ENCODE data around the gene ZNF282.
"Not testable (repeated sequence)": the region's sequence is repeated elsewhere in the genome, so short reads cannot be mapped to it uniquely, and the experiment has no call there.

The ZNF282 gene

GRCh38 chr7:149225656-149226055 lies 30.3 kb downstream of the ZNF282 start:
- DNase-seq (ENCODE audit: low read depth), result no peak

- not testable (repeated sequence) for DNase-seq (ENCODE audit: low read depth)
These were observed 31.0 kb downstream of the ZNF282 start for GRCh38 chr7:149226366-149226765.

- DNase-seq (ENCODE audit: low read depth), result no peak
These were observed 31.6 kb downstream of the ZNF282 start for GRCh38 chr7:149226840-149227494.

- no peak for DNase-seq (ENCODE audit: low read depth)
These were observed 33.6 kb downstream of the ZNF282 start for GRCh38 chr7:149228831-149229471.

GRCh38 chr7:149229526-149229925 lies 34.2 kb downstream of the ZNF282 start:
- DNase-seq (ENCODE audit: low read depth), result no peak

- DNase-seq (ENCODE audit: low read depth), result no peak
These were observed 37.0 kb downstream of the ZNF282 start for GRCh38 chr7:149232362-149232761.

GRCh38 chr7:149233655-149234204 lies 38.4 kb downstream of the ZNF282 start:
- DNase-seq (ENCODE audit: low read depth), result peak; percentile 74

- DNase-seq (ENCODE audit: low read depth), result no peak
These were observed 42.2 kb downstream of the ZNF282 start for GRCh38 chr7:149237502-149237901.

GRCh38 chr7:149238051-149238450 lies 42.7 kb downstream of the ZNF282 start:
- no peak for DNase-seq (ENCODE audit: low read depth)

- DNase-seq (ENCODE audit: low read depth), result no peak
These were observed 44.2 kb downstream of the ZNF282 start, which contains the start of gene ZNF212 for GRCh38 chr7:149239345-149240143. TSS of gene ZNF212 (plus strand) at chr7:149239651. CDS start at chr7:149239779, 128 bp downstream.

- no peak for DNase-seq (ENCODE audit: low read depth)
These were observed 45.3 kb downstream of the ZNF282 start for GRCh38 chr7:149240637-149241036.

GRCh38 chr7:149241696-149242095 lies 46.4 kb downstream of the ZNF282 start:
- DNase-seq (ENCODE audit: low read depth), result no peak

- DNase-seq (ENCODE audit: low read depth), result no peak
These were observed 49.9 kb downstream of the ZNF282 start for GRCh38 chr7:149245244-149245643.

- DNase-seq (ENCODE audit: low read depth), result no peak
These were observed 50.4 kb downstream of the ZNF282 start for GRCh38 chr7:149245744-149246143.

- DNase-seq (ENCODE audit: low read depth), result no peak
These were observed 53.4 kb downstream of the ZNF282 start for GRCh38 chr7:149248777-149249176.

GRCh38 chr7:149250151-149250550 lies 54.8 kb downstream of the ZNF282 start:
- not testable (repeated sequence) for DNase-seq (ENCODE audit: low read depth)

- DNase-seq (ENCODE audit: low read depth), result not testable (repeated sequence)
These were observed 56.2 kb downstream of the ZNF282 start for GRCh38 chr7:149251518-149251917.

GRCh38 chr7:149252378-149252777 lies 57.0 kb downstream of the ZNF282 start:
- no peak for DNase-seq (ENCODE audit: low read depth)

GRCh38 chr7:149253665-149254064 lies 58.3 kb downstream of the ZNF282 start:
- no peak for DNase-seq (ENCODE audit: low read depth)

GRCh38 chr7:149254181-149254858 lies 59.0 kb downstream of the ZNF282 start:
- no peak for DNase-seq (ENCODE audit: low read depth)

- no peak for DNase-seq (ENCODE audit: low read depth)
These were observed 59.8 kb downstream of the ZNF282 start for GRCh38 chr7:149255174-149255573.

- no peak for DNase-seq (ENCODE audit: low read depth)
These were observed 61.2 kb downstream of the ZNF282 start for GRCh38 chr7:149256568-149256967.
